Heart left ventricle (tissue), 16 donors: ENCODE measurements around the gene CCDC24. TPM values are rescaled to one million over a fixed set of nuclear protein-coding genes. Genes with fewer than 3 reads are reported as not detected.

Source experiments
- ATAC-seq, 4 donors: fragments of 200-7000 bp; cut with Tn5 transposase; one replicate each; pipeline ENCODE4 v1.9.1; 2020 to 2022; ENCODE audit warnings: moderate library complexity in 4 of 4, mild to moderate bottlenecking in 3 of 4, moderate number of reproducible peaks in 1 of 4
- DNase-seq, 5 donors: peaks; one replicate each; pipeline ENCODE4 v3.0.0-alpha.2; 2020
- H3K27ac ChIP-seq, 12 donors: fragments of 200-600 bp; sonication (generic) in 4 of 12; one replicate each; pipeline versions ENCODE4 v1.5.0 to v1.8.0; 2016 to 2022; ENCODE audit warnings: mild to moderate bottlenecking in 2 of 12
- H3K27me3 ChIP-seq, 9 donors: fragments of 200-600 bp; sonication (generic) in 2 of 9; one replicate each; pipeline versions ENCODE4 v1.5.1 to v1.8.0; 2016 to 2022; ENCODE audit warnings: mild to moderate bottlenecking in 3 of 9
- H3K36me3 ChIP-seq, 9 donors: fragments of 200-600 bp; sonication (generic) in 2 of 9; one replicate each; pipeline versions ENCODE4 v1.5.0 to v1.8.0; 2018 to 2022; ENCODE audit warnings: mild to moderate bottlenecking in 2 of 9
- H3K4me1 ChIP-seq, 12 donors: fragments of 200-600 bp; sonication (generic) in 4 of 12; one replicate each; pipeline versions ENCODE4 v1.5.0 to v1.8.0; 2016 to 2022; ENCODE audit warnings: mild to moderate bottlenecking in 3 of 12
- H3K4me3 ChIP-seq, 12 donors: fragments of 200-600 bp; sonication (generic) in 4 of 12; one replicate each; pipeline versions ENCODE4 v1.5.0 to v1.8.0; 2017 to 2022; ENCODE audit warnings: mild to moderate bottlenecking in 9 of 12, moderate library complexity in 4 of 12
- H3K9me3 ChIP-seq, 12 donors: fragments of 200-600 bp; sonication (generic) in 4 of 12; one replicate each; pipeline versions ENCODE4 v1.5.0 to v1.8.0; 2016 to 2022; ENCODE audit warnings: mild to moderate bottlenecking in 1 of 12
- POLR2A ChIP-seq, 2 donors: fragments of 450-650 bp; IDR thresholded peaks; one replicate each; pipeline ENCODE4 v1.6.1; 2017; ENCODE audit warnings: antibody characterized with exemption in 2 of 2, mild to moderate bottlenecking in 2 of 2, moderate library complexity in 2 of 2
- WGBS, 4 donors: extraction: QIAGEN DNeasy Blood & Tissue Kit in 2 of 4; methylation state at CpG; one replicate each; pipeline versions ENCODE4 v1.1.5 to v1.1.7; 2013 to 2018; 5-methylcytosine and 5-hydroxymethylcytosine counted together
- intact Hi-C, 10 donors: fragments of 100-400 bp; cut with DNase I; formaldehyde crosslinking; loops; one replicate each; pipeline versions ENCODE4 v1.11.1 to v1.14.2; 2022
- polyA plus RNA-seq, 2 donors: library from polyadenylated mRNA; stranded (reverse); fragments of 200-250 nt; gene quantifications; one replicate each; pipeline ENCODE4 v1.2.3, GENCODE V29; 2013
- total RNA-seq, 9 donors: library from RNA; depleted of rRNA in 2 of 9; stranded (reverse); fragments of >200 nt in 2 of 9; fragmentation: NEBNext Ultra II Directional in 3 of 9; extraction: Animal tissue kit (Norgen Biotek cat#: 25700) in 3 of 9; gene quantifications; one replicate each; pipeline versions ENCODE4 v1.1.0 to v1.2.4, GENCODE V29; 2016 to 2023
- TF ChIP-seq, protein P1 (sequence below), 12 donors: fragments of 200-600 bp; sonication (generic) in 4 of 12; IDR thresholded peaks; one replicate each; pipeline versions ENCODE4 v1.5.0 to v1.8.0; 2018 to 2022; ENCODE audit warnings: antibody characterized with exemption in 12 of 12, mild to moderate bottlenecking in 5 of 12
- donor health status: ischemic (EF 13 %, LVEDD 7.1; RV severe dilation, severe dysfunction).
- donor health status: healthy with polysubstance abuse.
- donor health status: DM: no; HTN: yes; CAD: no.
- donor health status: DM: no; HTN: no; CAD: no.
- donor health status: ischemic (EF 25% LVEDD 6.9; RV normal size, moderate dysfunction).
- donor health status: ischemic (EF 25% LVEDD 5.7; RV mildly dilated, moderate dysfunction).
- donor health status: healthy.
- donor health status: DM: yes; HTN: yes; CAD: no.
- donor health status: ischemic (EF 35%, LVEDD 5.7; RV mildly dilated, moderate dysfunction).
- donor health status: nonischemic (EF 11% LVEDD 7.7; RV severe dilation, severe dysfunction).
- donor health status: DM: yes; HTN: yes; CAD: no.
- donor health status: PGD.
- donor health status: ischemic (EF 29% LVEDD 5.4; RV normal size, mild dysfunction).
- donor health status: nonischemic (EF 23%, LVEDD 6.1; RV moderate dilation, normal function).

Gene CCDC24
- total and polyA plus RNA-seq, 11 donors = 0.67 to 3.4 (median 1.2) TPM

DNA sequence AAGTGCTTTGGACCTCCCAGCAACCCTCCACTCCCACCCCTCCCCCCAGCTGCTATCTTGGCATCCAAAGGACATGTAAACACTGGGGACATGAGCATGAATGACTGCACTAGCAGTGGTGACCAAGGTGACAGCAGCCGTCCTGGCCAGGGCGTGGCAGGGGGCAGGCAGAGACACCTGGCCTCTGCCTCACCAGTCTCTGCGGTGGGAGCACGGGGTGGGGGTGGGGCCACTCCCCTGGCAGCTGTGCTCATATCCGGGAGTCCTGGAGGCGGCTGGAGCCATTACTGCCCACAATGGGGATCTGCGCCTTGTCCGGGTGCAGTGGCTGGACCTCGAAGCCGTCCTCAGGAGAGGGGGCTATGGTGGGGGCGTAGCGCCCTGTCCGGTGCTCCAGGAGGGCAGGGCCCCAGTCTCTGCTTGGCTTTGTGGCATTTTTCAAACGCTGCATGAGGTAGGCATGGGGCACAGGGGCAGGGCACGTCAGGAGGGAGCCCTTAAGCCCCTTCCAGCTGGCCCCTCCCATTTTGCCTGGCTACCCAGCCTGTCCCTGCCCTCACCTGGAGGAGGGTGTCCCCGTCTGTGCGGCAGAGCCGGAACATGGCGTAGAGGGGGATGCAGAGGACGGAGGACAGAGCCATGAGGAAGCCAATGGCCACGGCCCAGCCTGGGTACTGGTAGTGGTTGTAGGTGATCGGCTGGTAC lies 6.0 kb downstream of the CCDC24 start:
- no peaks in the 10 kb centered on the region for H3K36me3 ChIP-seq
- no peak overlapping the region for H3K27ac ChIP-seq
- no peak overlapping the region for H3K4me3 ChIP-seq
- no peaks in the 10 kb centered on the region for H3K9me3 ChIP-seq
- no peaks in the 10 kb centered on the region for H3K27me3 ChIP-seq
- intact Hi-C loops = no loop called here
- peaks cover 0 to 11% (median 2%) of the 10 kb centered on the region in 12 donors for H3K4me1 ChIP-seq
- TF ChIP-seq, protein P1, sequence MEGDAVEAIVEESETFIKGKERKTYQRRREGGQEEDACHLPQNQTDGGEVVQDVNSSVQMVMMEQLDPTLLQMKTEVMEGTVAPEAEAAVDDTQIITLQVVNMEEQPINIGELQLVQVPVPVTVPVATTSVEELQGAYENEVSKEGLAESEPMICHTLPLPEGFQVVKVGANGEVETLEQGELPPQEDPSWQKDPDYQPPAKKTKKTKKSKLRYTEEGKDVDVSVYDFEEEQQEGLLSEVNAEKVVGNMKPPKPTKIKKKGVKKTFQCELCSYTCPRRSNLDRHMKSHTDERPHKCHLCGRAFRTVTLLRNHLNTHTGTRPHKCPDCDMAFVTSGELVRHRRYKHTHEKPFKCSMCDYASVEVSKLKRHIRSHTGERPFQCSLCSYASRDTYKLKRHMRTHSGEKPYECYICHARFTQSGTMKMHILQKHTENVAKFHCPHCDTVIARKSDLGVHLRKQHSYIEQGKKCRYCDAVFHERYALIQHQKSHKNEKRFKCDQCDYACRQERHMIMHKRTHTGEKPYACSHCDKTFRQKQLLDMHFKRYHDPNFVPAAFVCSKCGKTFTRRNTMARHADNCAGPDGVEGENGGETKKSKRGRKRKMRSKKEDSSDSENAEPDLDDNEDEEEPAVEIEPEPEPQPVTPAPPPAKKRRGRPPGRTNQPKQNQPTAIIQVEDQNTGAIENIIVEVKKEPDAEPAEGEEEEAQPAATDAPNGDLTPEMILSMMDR (IDR thresholded peaks at IDR 0.05) = no peak
- no peak for TF ChIP-seq POLR2A (IDR thresholded peaks at IDR 0.05)
- WGBS, 4 donors = 82 to 89% (median 84%) methylated on average over 18 to 22 of the region's 22 CpGs
- ATAC-seq (no peak), DNase-seq (no peak)

DNA sequence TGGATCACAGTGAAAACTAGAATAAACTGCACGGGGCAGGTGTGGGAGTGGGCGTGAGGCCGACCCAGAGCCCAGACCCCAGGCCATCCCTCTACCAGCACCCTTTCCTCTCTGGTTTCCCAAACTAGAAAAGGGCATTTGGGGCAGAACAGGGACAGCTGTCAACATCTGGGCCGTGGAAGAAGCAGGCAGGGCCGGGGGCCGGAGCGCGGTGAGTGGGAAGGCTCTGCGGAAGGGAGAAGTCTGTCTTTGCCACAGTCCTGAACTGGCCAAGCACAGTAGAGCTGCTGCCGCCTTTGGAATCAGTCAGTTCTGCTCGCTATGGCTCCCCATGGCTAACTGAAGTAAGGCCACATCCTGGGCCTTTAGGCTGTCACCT lies 6.6 kb downstream of the CCDC24 start:
- Histone ChIP-seq H3K9me3 (no peaks in the 10 kb centered on the region), H3K36me3 (no peaks in the 10 kb centered on the region), H3K27me3 (no peaks in the 10 kb centered on the region), H3K27ac (no peak overlapping the region), H3K4me3 (no peak overlapping the region), H3K4me1 (peaks cover 0 to 11% (median 0%) of the 10 kb centered on the region in 12 donors)
- ATAC-seq (no peak), DNase-seq (no peak)
- intact Hi-C loops = no loop called here
- 65 to 86% (median 82%) methylated on average over 11 of the region's 11 CpGs for WGBS, 4 donors
- no peak for TF ChIP-seq POLR2A (IDR thresholded peaks at IDR 0.05)
- TF ChIP-seq, protein P1 (IDR thresholded peaks at IDR 0.05) = no peak

- Histone ChIP-seq H3K36me3 (no peaks in the 10 kb centered on the region), H3K4me3 (no peak overlapping the region), H3K27me3 (no peaks in the 10 kb centered on the region), H3K4me1 (peaks cover 0 to 11% (median 0%) of the 10 kb centered on the region in 12 donors), H3K27ac (no peak overlapping the region), H3K9me3 (no peaks in the 10 kb centered on the region)
- TF ChIP-seq POLR2A (IDR thresholded peaks at IDR 0.05) = no peak
- TF ChIP-seq, protein P1 (IDR thresholded peaks at IDR 0.05) = no peak
- intact Hi-C loops = no loop called here
- ATAC-seq (no peak), DNase-seq (no peak)
- 71 to 83% (median 73%) methylated on average over 3 to 8 of the region's 8 CpGs for WGBS, 4 donors
Measured at GRCh38 chr1:43999455-43999854, 8.1 kb downstream of the CCDC24 start.

DNA sequence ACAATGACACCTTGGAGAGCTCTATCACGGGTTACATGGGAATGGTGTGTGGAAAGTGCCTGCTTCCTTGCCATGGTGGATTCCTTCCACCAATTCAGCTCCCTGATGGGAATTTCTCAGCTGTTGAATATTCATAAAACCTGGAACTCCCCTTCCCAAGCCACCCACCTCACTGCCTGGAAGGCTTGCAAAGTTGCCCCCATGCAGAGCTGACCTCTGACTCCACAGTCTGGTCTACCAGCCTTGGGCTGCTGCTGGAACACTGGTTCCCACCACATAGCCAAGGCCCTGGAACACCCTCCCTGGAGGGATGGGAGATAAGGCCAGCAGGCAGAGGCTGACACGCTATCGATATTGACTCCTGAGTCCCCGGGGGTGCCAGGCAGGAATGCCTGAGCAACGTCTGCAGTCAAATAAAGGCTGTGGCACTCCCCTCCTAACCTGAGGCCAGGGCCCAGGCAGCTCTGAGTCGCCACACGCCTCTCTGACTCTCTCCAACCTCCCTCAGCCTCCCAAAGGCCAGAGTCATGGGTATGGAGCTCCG lies 8.8 kb downstream of the CCDC24 start:
- Histone ChIP-seq H3K4me3 (no peak overlapping the region), H3K4me1 (peaks cover 0 to 11% (median 0%) of the 10 kb centered on the region in 12 donors), H3K27me3 (no peaks in the 10 kb centered on the region), H3K36me3 (no peaks in the 10 kb centered on the region), H3K27ac (no peak overlapping the region), H3K9me3 (no peaks in the 10 kb centered on the region)
- no peak for DNase-seq
- no peak for ATAC-seq
- 64 to 75% (median 68%) methylated on average over 8 of the region's 8 CpGs for WGBS, 4 donors
- no peak for TF ChIP-seq POLR2A (IDR thresholded peaks at IDR 0.05)
- TF ChIP-seq, protein P1 (IDR thresholded peaks at IDR 0.05) = no peak
- intact Hi-C loops = loop anchor here in 3 of 10 donors (5.0 to 10.0 kb wide), 3 partner anchors 37 to 605 kb away; no protein-coding TSS in a partner anchor
